H1 (cell line): ENCODE data around the gene CAMK2B. TPM values are rescaled to one million over a fixed set of nuclear protein-coding genes. Genes with fewer than 3 reads are reported as not detected.

ENCODE experiments used
- CTCF ChIA-PET: fragments of 300-600 bp; sonication (Branson Sonifier 250); formaldehyde crosslinking; loops from one replicate; lab custom pipeline; 2021; ENCODE audit not compliant: partially characterized antibody; lab: Charles Lee
- POLR2A ChIA-PET: fragments of 300-600 bp; sonication (Branson Sonifier 250); formaldehyde crosslinking; loops from one replicate; lab custom pipeline; 2021; ENCODE audit warnings: inconsistent platforms; ENCODE audit not compliant: partially characterized antibody; lab: Charles Lee
- DNase-seq, 2 experiments: peaks; one replicate each; pipeline versions ENCODE4 v3.0.0 to v3.0.0-alpha.2; 2010 to 2022; ENCODE audit warnings: low spot score in 2 of 2, low read depth in 1 of 2, mixed read lengths in 1 of 2
- FAIRE-seq: peaks from 2 replicates; lab custom pipeline; 2011; peaks lifted over from hg19 to GRCh38; lab: Jason Lieb, UNC
- H2AFZ ChIP-seq: 2 replicates; pipeline ENCODE4 v1.8.1; 2012; ENCODE audit warnings: low read length, inconsistent platforms
- H2AK5ac ChIP-seq: 2 replicates; pipeline ENCODE4 v1.6.1; 2013; ENCODE audit warnings: low read depth, low read length
- H2BK120ac ChIP-seq: replicated peaks from 2 replicates; pipeline ENCODE3; 2013; ENCODE audit warnings: low read depth, low read length, inconsistent platforms
- H2BK12ac ChIP-seq: 2 replicates; pipeline ENCODE4 v1.6.1; 2013; ENCODE audit warnings: low read depth, low read length
- H2BK15ac ChIP-seq: 2 replicates; pipeline ENCODE4 v1.6.1; 2013; ENCODE audit warnings: low read length
- H2BK20ac ChIP-seq: 2 replicates; pipeline ENCODE4 v1.6.1; 2013; ENCODE audit warnings: low read length
- H2BK5ac ChIP-seq: 2 replicates; pipeline ENCODE4 v1.6.1; 2013; ENCODE audit warnings: low read depth, low read length
- H3K14ac ChIP-seq: 2 replicates; pipeline ENCODE4 v1.6.1; 2013; ENCODE audit warnings: inconsistent platforms; ENCODE audit not compliant: insufficient read length
- H3K18ac ChIP-seq: 2 replicates; pipeline ENCODE4 v1.6.1; 2013; ENCODE audit warnings: low read length; ENCODE audit errors: extremely low read depth
- H3K23ac ChIP-seq: 2 replicates; pipeline ENCODE4 v1.6.1; 2013; ENCODE audit warnings: inconsistent platforms; ENCODE audit not compliant: insufficient read length
- H3K23me2 ChIP-seq: 2 replicates; pipeline ENCODE4 v1.6.1; 2013; ENCODE audit warnings: low read depth, low read length
- H3K27ac ChIP-seq: 2 replicates; pipeline ENCODE4 v1.6.1; 2011; ENCODE audit warnings: low read depth, low read length, inconsistent platforms
- H3K27me3 ChIP-seq, 4 experiments: replicated peaks in 1 of 4; 1 replicate in 1 of 4; 2 replicates in 3 of 4; pipeline versions ENCODE4 v1.6.1 to v1.8.1; 2011 to 2013; ENCODE audit warnings: low read length in 3 of 4, mild to moderate bottlenecking in 3 of 4, inconsistent platforms in 2 of 4, mixed read lengths in 2 of 4, moderate library complexity in 1 of 4; ENCODE audit not compliant: control insufficient read depth in 3 of 4, insufficient read depth in 3 of 4; ENCODE audit errors: extremely low read depth in 1 of 4
- H3K36me3 ChIP-seq, 4 experiments: 2 replicates each; pipeline versions ENCODE4 v1.6.1 to v1.8.1; 2011 to 2013; ENCODE audit warnings: mild to moderate bottlenecking in 4 of 4, low read length in 3 of 4, moderate library complexity in 2 of 4, control low read depth in 1 of 4, inconsistent platforms in 1 of 4; ENCODE audit not compliant: insufficient read depth in 4 of 4, control insufficient read depth in 2 of 4
- H3K4ac ChIP-seq: replicated peaks from 2 replicates; pipeline ENCODE3; 2013; ENCODE audit warnings: low read length, low read depth, mixed read lengths, inconsistent platforms; ENCODE audit not compliant: insufficient read length
- H3K4me1 ChIP-seq, 4 experiments: replicated peaks in 1 of 4; 1 replicate in 1 of 4; 2 replicates in 3 of 4; pipeline versions ENCODE4 v1.6.1 to v1.8.1; 2011 to 2013; ENCODE audit warnings: low read length in 3 of 4, inconsistent platforms in 2 of 4, mixed read lengths in 1 of 4; ENCODE audit not compliant: insufficient read depth in 4 of 4, control insufficient read depth in 3 of 4
- H3K4me2 ChIP-seq, 2 experiments: 2 replicates each; pipeline versions ENCODE4 v1.6.1 to v1.8.1; 2011 to 2013; ENCODE audit warnings: low read depth in 2 of 2, low read length in 2 of 2, control low read depth in 1 of 2, inconsistent platforms in 1 of 2, mild to moderate bottlenecking in 1 of 2; ENCODE audit not compliant: insufficient read depth in 1 of 2
- H3K4me3 ChIP-seq, 4 experiments: fragments of 200-600, 300-600 bp in 1 of 4; sonication (generic), shearing (Covaris generic), sonication (Bioruptor Twin) in 1 of 4; 2 replicates each; pipeline versions ENCODE4 v1.5.1 to v1.8.1; 2011 to 2016; ENCODE audit warnings: low read length in 4 of 4, low read depth in 3 of 4, control low read depth in 2 of 4, inconsistent platforms in 2 of 4, mild to moderate bottlenecking in 2 of 4, mixed read lengths in 1 of 4, moderate library complexity in 1 of 4; ENCODE audit not compliant: insufficient read depth in 2 of 4; ENCODE audit errors: extremely low read depth in 1 of 4
- H3K56ac ChIP-seq: replicated peaks from 2 replicates; pipeline ENCODE3; 2013; ENCODE audit warnings: low read depth, mild to moderate bottlenecking, mixed read lengths, low read length, inconsistent platforms; ENCODE audit not compliant: insufficient read length
- H3K79me1 ChIP-seq: 2 replicates; pipeline ENCODE4 v1.6.1; 2013; ENCODE audit warnings: low read depth, low read length, control low read depth
- H3K79me2 ChIP-seq, 2 experiments: 2 replicates each; pipeline versions ENCODE4 v1.6.1 to v1.8.1; 2012 to 2013; ENCODE audit warnings: low read length in 2 of 2, mild to moderate bottlenecking in 2 of 2, inconsistent platforms in 1 of 2; ENCODE audit not compliant: insufficient read depth in 2 of 2, control insufficient read depth in 1 of 2
- H3K9ac ChIP-seq, 4 experiments: replicated peaks in 1 of 4; 1 replicate in 1 of 4; 2 replicates in 3 of 4; pipeline versions ENCODE4 v1.6.1 to v1.8.1; 2011 to 2013; ENCODE audit warnings: low read depth in 3 of 4, low read length in 3 of 4, control low read depth in 2 of 4, mild to moderate bottlenecking in 2 of 4, moderate library complexity in 2 of 4, inconsistent platforms in 1 of 4; ENCODE audit errors: extremely low read depth in 1 of 4
- H3K9me3 ChIP-seq, 2 experiments: 2 replicates each; pipeline versions ENCODE4 v1.6.1 to v1.8.1; 2012 to 2013; ENCODE audit warnings: mild to moderate bottlenecking in 2 of 2, moderate library complexity in 2 of 2, control low read depth in 1 of 2, inconsistent platforms in 1 of 2, low read depth in 1 of 2, low read length in 1 of 2, mixed read lengths in 1 of 2; ENCODE audit not compliant: insufficient read depth in 2 of 2
- H4K20me1 ChIP-seq, 2 experiments: replicated peaks in 1 of 2; 2 replicates each; pipeline versions ENCODE3 to v1.8.1; 2011 to 2013; ENCODE audit warnings: inconsistent platforms in 2 of 2, low read length in 2 of 2, mild to moderate bottlenecking in 1 of 2; ENCODE audit not compliant: insufficient read depth in 2 of 2, control insufficient read depth in 1 of 2
- H4K5ac ChIP-seq: 2 replicates; pipeline ENCODE4 v1.6.1; 2013; ENCODE audit warnings: low read length, low read depth, mixed read lengths, inconsistent platforms; ENCODE audit not compliant: insufficient read length
- H4K8ac ChIP-seq: 2 replicates; pipeline ENCODE4 v1.8.0; 2013; ENCODE audit warnings: mild to moderate bottlenecking, moderate library complexity, low read length, inconsistent platforms; ENCODE audit not compliant: insufficient read depth; ENCODE audit errors: extremely low read depth
- H4K91ac ChIP-seq: replicated peaks from 2 replicates; pipeline ENCODE3; 2013; ENCODE audit warnings: low read length, mixed read lengths, inconsistent platforms; ENCODE audit not compliant: insufficient read length
- ASH2L ChIP-seq: fragments of 200-600, 300-600 bp; sonication (generic); IDR thresholded peaks from one replicate; pipeline ENCODE4 v1.7.1; 2017; ENCODE audit warnings: low read length
- CEBPB ChIP-seq: IDR thresholded peaks from 2 replicates; pipeline ENCODE4 v1.6.1; 2012; ENCODE audit warnings: low read depth, low read length
- HDAC2 ChIP-seq, 2 experiments: fragments of 300-600 bp in 1 of 2; sonication (generic) in 1 of 2; IDR thresholded peaks; 2 replicates each; pipeline ENCODE4 v1.6.1; 2011 to 2012; ENCODE audit warnings: low read depth in 2 of 2, low read length in 2 of 2, mild to moderate bottlenecking in 2 of 2, moderate library complexity in 2 of 2, borderline replicate concordance in 1 of 2, inconsistent platforms in 1 of 2
- RNF2 ChIP-seq: fragments of 200-900, 300-1000 bp; sonication (generic); IDR thresholded peaks from 2 replicates; pipeline ENCODE4 v1.7.1; 2016; ENCODE audit warnings: borderline replicate concordance, low read depth, mild to moderate bottlenecking, antibody characterized with exemption, low read length; ENCODE audit not compliant: poor library complexity, severe bottlenecking; ENCODE audit errors: missing control alignments
- SIX5 ChIP-seq: IDR thresholded peaks from 2 replicates; pipeline ENCODE4 v1.6.1; 2011; ENCODE audit warnings: mild to moderate bottlenecking, low read depth, low read length
- SP4 ChIP-seq: IDR thresholded peaks from 2 replicates; pipeline ENCODE4 v1.6.1; 2012; ENCODE audit warnings: low read length, inconsistent platforms
- SRF ChIP-seq: IDR thresholded peaks from 2 replicates; pipeline ENCODE4 v1.6.1; 2011; ENCODE audit warnings: mild to moderate bottlenecking, low read depth, low read length, moderate library complexity
- SUZ12 ChIP-seq: fragments of 200-600 bp; sonication (generic); IDR thresholded peaks from 2 replicates; pipeline ENCODE4 v1.6.1; 2012; ENCODE audit warnings: mild to moderate bottlenecking, inconsistent platforms, low read length, moderate library complexity, mixed read lengths
- TAF7 ChIP-seq: optimal IDR thresholded peaks from 2 replicates; pipeline ENCODE3; 2011; ENCODE audit warnings: low read depth, mild to moderate bottlenecking, inconsistent platforms, low read length, moderate library complexity, borderline replicate concordance
- TEAD4 ChIP-seq: IDR thresholded peaks from 2 replicates; pipeline ENCODE4 v1.6.1; 2012; ENCODE audit warnings: low read depth, low read length, inconsistent platforms, mixed read lengths
- WGBS, 2 experiments: shearing (Covaris generic) in 1 of 2; methylation state at CpG; one replicate each; pipeline versions ENCODE4 v1.1.6 to v1.1.7; 2013 to 2015; ENCODE audit warnings: low lambda C conversion rate in 2 of 2, mixed read lengths in 2 of 2, inconsistent platforms in 1 of 2, low coverage in 1 of 2, missing lambda C conversion rate in 1 of 2; ENCODE audit not compliant: insufficient replicate concordance in 2 of 2, insufficient coverage in 1 of 2, insufficient read length in 1 of 2; ENCODE audit errors: extremely low coverage in 1 of 2, missing lambda C conversion rate in 1 of 2; 5-methylcytosine and 5-hydroxymethylcytosine counted together
- polyA plus RNA-seq, 7 experiments: library from polyadenylated mRNA; depleted of rRNA in 3 of 7; stranded (reverse) in 5 of 7; unstranded in 2 of 7; fragments of >200 nt in 5 of 7; fragments of 200-250 nt in 2 of 7; gene quantifications; 1 replicate in 5 of 7; 2 replicates in 1 of 7; 4 replicates in 1 of 7; pipeline versions ENCODE4 v1.2.1 to v1.2.3, GENCODE V29; 2011 to 2013; ENCODE audit warnings: missing spikeins in 2 of 7, mixed read lengths in 2 of 7
- total RNA-seq: library from RNA; stranded (reverse); fragmentation: NEBNext Ultra II Directional; extraction: Animal tissue kit (Norgen Biotek cat#: 25700); gene quantifications from 2 replicates; pipeline ENCODE4 v1.2.1, GENCODE V29; 2021

Gene CAMK2B
- total and polyA plus RNA-seq, 2 of the 8 experiments (the other 6 are each of a cell fraction or from before 2014, with no cell fraction given), result 0.05 to 0.15 TPM

DNA sequence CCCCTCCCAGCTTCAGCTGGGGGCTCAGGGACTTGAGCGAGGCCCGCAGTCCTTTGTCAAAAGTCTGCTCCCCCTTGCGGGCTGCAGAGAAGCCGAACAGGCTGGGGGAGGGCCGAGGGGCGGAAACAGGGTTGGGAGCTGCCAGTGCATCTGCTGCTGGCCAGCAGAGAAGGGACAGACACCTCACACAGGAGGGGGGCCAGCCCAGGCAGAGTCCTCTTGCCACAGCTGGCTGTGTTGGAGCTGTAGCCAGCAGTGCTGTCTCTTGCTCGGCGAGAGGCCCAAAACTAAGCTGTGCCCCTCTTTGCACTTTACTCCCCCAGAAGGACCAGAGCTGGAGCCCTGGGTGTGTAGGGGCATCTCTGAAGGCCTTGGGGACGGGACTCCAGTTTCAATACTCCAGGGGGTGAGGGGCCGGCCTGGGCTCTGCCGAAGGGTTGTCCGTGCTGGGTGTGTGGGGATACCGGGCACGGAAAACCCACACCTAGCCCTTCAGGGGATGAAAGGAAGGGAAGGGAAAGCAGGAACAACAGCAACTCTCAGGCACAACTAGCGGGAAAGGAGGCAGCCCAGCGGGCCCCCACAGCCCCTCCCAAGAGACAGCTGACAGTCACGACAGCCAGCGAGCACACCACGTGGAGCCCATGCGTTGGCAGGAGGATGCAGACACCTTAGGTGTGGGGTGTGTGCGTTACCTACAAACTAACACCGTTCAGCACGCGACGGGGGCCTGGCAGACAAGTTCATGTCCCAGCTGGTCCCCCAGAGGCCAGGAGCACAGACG, 106.8 kb downstream of the CAMK2B start:
- ChIA-PET POLR2A (interaction anchor here (0.9 to 1.1 kb wide), 2 partner anchors 17 to 22 kb away, joined by 3 read pairs; no protein-coding TSS in a partner anchor), CTCF (interaction anchor here (0.6 to 2.7 kb wide), 18 partner anchors 8 to 317 kb away, joined by 3 to 12 read pairs (median 4); no protein-coding TSS in a partner anchor)
- no peak overlapping the region for H2AK5ac ChIP-seq
- H3K4me2 ChIP-seq, result peak overlapping the region; percentile 2 to 55; a peak in 2 of 4 replicates
- H2AFZ ChIP-seq, result peak overlapping the region; percentile 22; the same call in 1 of the 2 replicates
- no peak overlapping the region for H3K23ac ChIP-seq
- H2BK20ac ChIP-seq, result no peak overlapping the region
- H2BK12ac ChIP-seq, result peak overlapping the region; percentile 40; the same call in 1 of the 2 replicates
- no peaks in the 10 kb centered on the region for H3K27me3 ChIP-seq
- H4K8ac ChIP-seq, result no peak overlapping the region; the same call in 1 of the 2 replicates
- H2BK15ac ChIP-seq, result peak overlapping the region; percentile 88; the same call in 1 of the 2 replicates
- H3K4me3 ChIP-seq, result peak overlapping the region in 1 of 4 experiments; percentile 19; a peak in 1 of 8 replicates
- peaks cover 0 to 24% (median 19%) of the 10 kb centered on the region in 4 experiments; a peak in 6 of 7 replicates for H3K4me1 ChIP-seq
- H3K9me3 ChIP-seq, result no peaks in the 10 kb centered on the region; a peak in 1 of 4 replicates
- H3K79me1 ChIP-seq, result no peaks in the 10 kb centered on the region
- WGBS, 2 experiments, result 54% methylated on average over 20 of the region's 26 CpGs; no CpG with 5 or more reads in 1 of the 2 experiments
- DNase-seq, result peak; percentile 57 to 79
- H3K36me3 ChIP-seq, result no peaks in the 10 kb centered on the region; a peak in 1 of 8 replicates
- no peak overlapping the region for H3K27ac ChIP-seq
- H3K79me2 ChIP-seq, result no peaks in the 10 kb centered on the region
- H3K9ac ChIP-seq, result peak overlapping the region in 1 of 4 experiments; percentile 1; a peak in 2 of 7 replicates
- no peak overlapping the region for H4K91ac ChIP-seq
- H3K56ac ChIP-seq, result no peak overlapping the region
- H2BK120ac ChIP-seq, result no peak overlapping the region
- H3K4ac ChIP-seq, result no peak overlapping the region
- no peak overlapping the region for H3K14ac ChIP-seq
- no peak overlapping the region; the same call in 1 of the 2 replicates for H3K18ac ChIP-seq
- H4K20me1 ChIP-seq, result no peaks in the 10 kb centered on the region
- H4K5ac ChIP-seq, result no peak overlapping the region
- H3K23me2 ChIP-seq, result no peaks in the 10 kb centered on the region; the same call in 1 of the 2 replicates
- FAIRE-seq, result no peak
- peak overlapping the region; percentile 36; the same call in 1 of the 2 replicates for H2BK5ac ChIP-seq
- TF ChIP-seq SRF (no peak), SIX5 (no peak), CEBPB (no peak), ASH2L (peak; percentile 68), SUZ12 (no peak), RNF2 (no peak), HDAC2 (IDR thresholded peaks at IDR 0.05; ENCODE audit: borderline replicate concordance in 1 of 2, low read depth in 2 of 2, low read length in 2 of 2) (no peak), TAF7 (no peak), SP4 (no peak), TEAD4 (no peak)
